ENCODE data around the gene LYPD3.

LYPD3 gene

GRCh38 chr19:43430142-43430710, 35.2 kb downstream of the LYPD3 start:
- no peak for DNase-seq

- no peak for DNase-seq
Observed at GRCh38 chr19:43429395-43429794, 36.0 kb downstream of the LYPD3 start.

- DNase-seq, result no peak
Observed at GRCh38 chr19:43425567-43426392, 39.6 kb downstream of the LYPD3 start.

- DNase-seq, result no peak
Observed at GRCh38 chr19:43423779-43424178, 41.6 kb downstream of the LYPD3 start.

- DNase-seq, result no peak
Observed at GRCh38 chr19:43422689-43423066, 42.7 kb downstream of the LYPD3 start.

GRCh38 chr19:43422000-43422688, 43.3 kb downstream of the LYPD3 start:
- DNase-seq, result no peak

- no peak for DNase-seq
Observed at GRCh38 chr19:43420954-43421353, 44.5 kb downstream of the LYPD3 start.

- DNase-seq, result no peak
Observed at GRCh38 chr19:43416951-43417623, 48.3 kb downstream of the LYPD3 start.

GRCh38 chr19:43414554-43414953, 50.9 kb downstream of the LYPD3 start, which contains the start of gene TEX101:
TEX101 (plus strand) TSS chr19:43414890; CDS start chr19:43415920, 1,030 bp downstream.
- no peak for DNase-seq

- DNase-seq, result no peak
Observed at GRCh38 chr19:43412441-43412840, 53.0 kb downstream of the LYPD3 start.
